Breast epithelium (tissue), 4 donors: Measurements from ENCODE around the gene ORM2. TPM values are rescaled to one million over a fixed set of nuclear protein-coding genes. Genes with fewer than 3 reads are reported as not detected.

Source experiments
- DNase-seq, 2 donors: peaks; one replicate each; pipeline ENCODE4 v3.0.0-alpha.2; 2019; ENCODE audit warnings: low spot score in 2 of 2
- H3K27ac ChIP-seq, 2 donors: fragments of 200-600 bp; sonication (generic) in 1 of 2; one replicate each; pipeline ENCODE4 v1.5.1; 2016 to 2019; ENCODE audit warnings: mild to moderate bottlenecking in 1 of 2
- H3K27me3 ChIP-seq, 2 donors: fragments of 200-600 bp; sonication (generic) in 1 of 2; one replicate each; pipeline versions ENCODE4 v1.5.1 to v1.6.0; 2017 to 2019; ENCODE audit warnings: control low read depth in 1 of 2, mild to moderate bottlenecking in 1 of 2
- H3K36me3 ChIP-seq: fragments of 200-600 bp; one replicate; pipeline ENCODE4 v1.5.1; 2019
- H3K4me1 ChIP-seq, 2 donors: fragments of 200-600 bp; sonication (generic); one replicate each; pipeline ENCODE4 v1.5.1; 2016 to 2019; ENCODE audit warnings: control low read depth in 1 of 2
- H3K4me3 ChIP-seq, 3 donors: fragments of 200-600 bp; sonication (generic); 1 replicate in 2 of 3; 2 replicates in 1 of 3; pipeline ENCODE4 v1.5.1; 2016 to 2019; ENCODE audit warnings: mild to moderate bottlenecking in 3 of 3, moderate library complexity in 2 of 3
- H3K9me3 ChIP-seq, 2 donors: fragments of 200-600 bp; sonication (generic) in 1 of 2; one replicate each; pipeline ENCODE4 v1.5.1; 2016 to 2019; ENCODE audit warnings: control low read depth in 1 of 2
- POLR2A ChIP-seq: fragments of 450-650 bp; IDR thresholded peaks from one replicate; pipeline ENCODE4 v1.6.1; 2016; ENCODE audit warnings: antibody characterized with exemption, mild to moderate bottlenecking, moderate library complexity
- POLR2AphosphoS5 ChIP-seq, 3 donors: sonication (generic); formaldehyde crosslinking; IDR thresholded peaks; one replicate each; pipeline ENCODE4 v1.6.1; 2017; ENCODE audit warnings: antibody characterized with exemption in 3 of 3
- intact Hi-C: fragments of 100-400 bp; cut with DNase I; formaldehyde crosslinking; loops from one replicate; pipeline ENCODE4 v1.15.1; 2023; ENCODE audit warnings: low total_unique reads
- total RNA-seq, 3 donors: library from RNA; depleted of rRNA; stranded (reverse); fragments of >200 nt; gene quantifications; one replicate each; pipeline ENCODE4 v1.1.0, GENCODE V29; 2016
- TF ChIP-seq, protein P1 (sequence below), 3 donors: fragments of 450-650 bp; IDR thresholded peaks; one replicate each; pipeline ENCODE4 v1.5.1; 2016 to 2017; ENCODE audit warnings: antibody characterized with exemption in 3 of 3, mild to moderate bottlenecking in 3 of 3, moderate library complexity in 3 of 3

The ORM2 gene
- total RNA-seq, 3 donors from 2014 or later, result 1.6 to 2.9 TPM; not detected in 1

DNA sequence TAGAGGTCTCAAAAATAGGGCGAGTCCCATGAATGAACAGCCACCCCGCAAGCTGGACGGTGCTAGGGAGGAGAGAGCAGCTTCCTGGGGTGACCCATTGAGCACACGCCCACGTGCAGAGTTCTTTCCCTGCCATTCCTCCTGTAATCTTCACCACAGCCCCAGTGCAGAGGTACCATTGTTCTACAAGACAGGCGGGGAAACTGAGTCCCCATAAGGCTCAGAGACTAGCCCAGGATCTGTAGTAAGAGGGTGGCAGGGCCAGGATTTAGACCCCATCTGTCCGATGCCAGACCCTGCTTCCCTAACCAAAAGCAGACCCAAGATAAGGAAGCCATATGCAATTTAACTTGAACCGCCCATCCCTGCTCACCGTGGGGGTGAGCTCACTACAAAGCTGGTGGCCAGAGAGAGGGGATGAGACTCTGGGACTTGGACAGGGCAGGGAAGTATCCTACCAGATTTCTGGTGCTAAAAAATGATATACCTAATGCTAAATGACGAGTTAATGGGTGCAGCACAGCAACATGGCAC is 43.5 kb upstream of the ORM2 start:
- no peak overlapping the region for H3K27ac ChIP-seq

DNA sequence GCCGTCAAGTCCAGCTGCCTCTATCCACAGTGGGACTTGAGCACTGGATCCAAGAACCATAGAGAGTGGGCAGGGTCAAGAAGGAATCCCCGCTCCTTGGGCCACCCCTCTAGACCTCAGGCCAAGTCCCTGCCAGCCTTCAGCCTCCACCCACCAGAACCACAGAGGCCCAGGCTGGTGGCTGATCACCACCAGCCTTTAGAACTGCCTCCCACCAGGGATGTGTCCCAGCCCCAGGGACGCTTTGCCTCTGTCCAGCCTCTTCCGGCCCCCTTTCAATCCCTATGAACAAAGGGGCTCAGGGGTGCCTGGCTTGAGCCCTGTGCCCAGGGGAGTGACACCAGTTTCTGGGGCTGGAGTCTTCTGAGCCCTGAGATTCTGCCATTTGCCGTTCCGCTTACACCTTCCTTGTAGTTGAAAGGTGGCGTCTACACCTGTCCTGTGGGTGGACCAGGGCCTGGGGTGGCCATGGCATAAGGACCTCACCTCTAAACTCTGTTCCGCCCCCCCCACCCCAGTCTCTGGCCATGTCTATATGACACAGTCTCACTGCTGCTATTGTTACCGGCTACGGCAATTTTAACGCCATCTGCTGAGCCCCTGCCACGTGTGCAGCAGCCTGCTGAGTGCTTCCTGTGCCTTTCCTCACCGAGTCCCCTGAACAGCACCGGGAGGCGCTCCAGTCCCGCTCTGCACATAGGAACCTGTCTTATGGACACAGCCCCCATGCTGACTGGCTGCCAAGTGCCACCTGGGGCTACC is 42.5 kb upstream of the ORM2 start:
- no peaks in the 10 kb centered on the region for H3K36me3 ChIP-seq
- no peak overlapping the region for H3K27ac ChIP-seq
- no peaks in the 10 kb centered on the region for H3K4me1 ChIP-seq
- TF ChIP-seq, protein P1, sequence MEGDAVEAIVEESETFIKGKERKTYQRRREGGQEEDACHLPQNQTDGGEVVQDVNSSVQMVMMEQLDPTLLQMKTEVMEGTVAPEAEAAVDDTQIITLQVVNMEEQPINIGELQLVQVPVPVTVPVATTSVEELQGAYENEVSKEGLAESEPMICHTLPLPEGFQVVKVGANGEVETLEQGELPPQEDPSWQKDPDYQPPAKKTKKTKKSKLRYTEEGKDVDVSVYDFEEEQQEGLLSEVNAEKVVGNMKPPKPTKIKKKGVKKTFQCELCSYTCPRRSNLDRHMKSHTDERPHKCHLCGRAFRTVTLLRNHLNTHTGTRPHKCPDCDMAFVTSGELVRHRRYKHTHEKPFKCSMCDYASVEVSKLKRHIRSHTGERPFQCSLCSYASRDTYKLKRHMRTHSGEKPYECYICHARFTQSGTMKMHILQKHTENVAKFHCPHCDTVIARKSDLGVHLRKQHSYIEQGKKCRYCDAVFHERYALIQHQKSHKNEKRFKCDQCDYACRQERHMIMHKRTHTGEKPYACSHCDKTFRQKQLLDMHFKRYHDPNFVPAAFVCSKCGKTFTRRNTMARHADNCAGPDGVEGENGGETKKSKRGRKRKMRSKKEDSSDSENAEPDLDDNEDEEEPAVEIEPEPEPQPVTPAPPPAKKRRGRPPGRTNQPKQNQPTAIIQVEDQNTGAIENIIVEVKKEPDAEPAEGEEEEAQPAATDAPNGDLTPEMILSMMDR (IDR thresholded peaks at IDR 0.05), result no peak
- TF ChIP-seq POLR2AphosphoS5 (IDR thresholded peaks at IDR 0.05) (no peak), POLR2A (no peak)
- DNase-seq, result peak in 1 of 2 donors; percentile 40
- H3K4me3 ChIP-seq, result no peak overlapping the region
- intact Hi-C loops, result loop anchor here (5.0 kb wide), 1 partner anchor 205 kb away; no protein-coding TSS in a partner anchor
- no peaks in the 10 kb centered on the region for H3K9me3 ChIP-seq
- H3K27me3 ChIP-seq, result no peaks in the 10 kb centered on the region

More for the DNA sequence above, 43.5 kb upstream of the ORM2 start:
- H3K9me3 ChIP-seq, result no peaks in the 10 kb centered on the region
- no peaks in the 10 kb centered on the region for H3K36me3 ChIP-seq
- H3K4me1 ChIP-seq, result no peaks in the 10 kb centered on the region
- intact Hi-C loops, result loop anchor here (5.0 kb wide), 1 partner anchor 204 kb away; no protein-coding TSS in a partner anchor
- no peak overlapping the region for H3K4me3 ChIP-seq
- H3K27me3 ChIP-seq, result no peaks in the 10 kb centered on the region
- DNase-seq, result no peak
- no peak for TF ChIP-seq POLR2A
- TF ChIP-seq, protein P1 (IDR thresholded peaks at IDR 0.05), result no peak
- TF ChIP-seq POLR2AphosphoS5 (IDR thresholded peaks at IDR 0.05), result no peak

DNA sequence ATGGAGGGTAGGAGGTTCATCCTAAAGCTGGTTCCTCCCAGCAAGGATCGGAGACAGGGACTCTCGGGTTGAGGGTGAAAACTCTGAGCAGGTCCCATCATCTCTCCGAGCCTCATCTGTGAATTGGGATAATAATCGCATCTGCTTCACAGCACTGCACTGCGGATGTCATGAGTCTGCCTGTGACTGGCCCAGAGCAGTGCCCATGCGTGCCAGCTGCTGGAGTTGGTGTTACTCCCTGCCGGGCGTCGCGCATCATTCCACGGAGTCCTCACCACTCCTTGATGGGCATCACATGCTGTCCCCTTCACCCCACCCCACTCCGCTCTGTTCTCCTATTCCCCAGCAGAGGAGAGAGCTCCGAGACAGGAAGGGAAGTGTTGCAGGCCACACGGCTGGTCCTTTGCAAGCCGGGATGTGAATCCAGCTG is 41.9 kb upstream of the ORM2 start:
- H3K4me3 ChIP-seq, result no peak overlapping the region
- TF ChIP-seq POLR2A, result no peak
- TF ChIP-seq, protein P1 (IDR thresholded peaks at IDR 0.05), result no peak
- TF ChIP-seq POLR2AphosphoS5 (IDR thresholded peaks at IDR 0.05), result no peak
- no peaks in the 10 kb centered on the region for H3K4me1 ChIP-seq
- H3K9me3 ChIP-seq, result no peaks in the 10 kb centered on the region
- no peaks in the 10 kb centered on the region for H3K27me3 ChIP-seq
- peak in 1 of 2 donors; percentile 45 for DNase-seq
- intact Hi-C loops, result loop anchor here (5.0 kb wide), 1 partner anchor 205 kb away; no protein-coding TSS in a partner anchor
- no peaks in the 10 kb centered on the region for H3K36me3 ChIP-seq
- no peak overlapping the region for H3K27ac ChIP-seq

DNA sequence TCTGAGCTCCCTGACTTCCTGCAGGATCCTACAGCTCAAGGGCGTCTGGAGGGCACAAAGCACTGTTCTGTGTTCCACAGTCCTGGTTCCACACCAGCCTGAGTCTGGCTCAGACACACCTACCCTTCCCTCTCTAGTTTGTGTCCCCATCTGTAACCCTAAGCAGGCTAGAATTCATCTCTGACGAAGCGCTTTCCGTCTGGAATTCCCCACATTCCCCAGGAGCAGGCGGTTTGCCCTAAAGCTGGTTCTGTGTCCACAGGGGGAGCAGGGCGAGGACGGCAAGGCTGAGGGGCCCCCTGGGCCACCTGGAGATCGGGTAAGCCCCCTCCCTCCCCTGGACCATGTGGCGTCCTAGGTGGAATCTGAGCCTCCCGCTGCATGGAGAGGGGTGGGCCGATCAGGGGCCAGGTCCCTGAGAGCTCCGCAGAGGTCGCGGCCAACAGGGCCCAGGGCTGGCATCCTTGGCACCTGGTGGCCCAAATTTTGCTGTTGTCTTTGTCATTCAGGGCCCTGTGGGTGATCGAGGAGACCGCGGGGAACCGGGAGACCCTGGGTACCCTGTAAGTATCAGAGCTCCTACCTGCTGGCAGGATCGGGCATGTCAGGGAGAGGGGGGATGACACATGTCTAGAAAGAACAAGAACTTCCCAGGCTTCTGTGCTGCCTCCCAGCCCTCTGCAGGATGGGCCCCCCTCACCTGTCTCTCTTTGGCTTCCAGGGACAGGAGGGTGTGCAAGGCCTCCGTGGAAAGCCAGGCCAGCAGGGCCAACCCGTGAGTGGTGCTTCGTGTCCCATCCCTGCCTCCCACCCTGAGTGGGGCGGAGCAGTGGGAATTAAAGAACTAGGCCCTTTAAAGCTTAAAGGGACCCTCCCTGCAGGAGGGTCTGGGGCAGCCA is 41.2 kb upstream of the ORM2 start:
- no peak overlapping the region for H3K4me3 ChIP-seq
- no peak overlapping the region for H3K27ac ChIP-seq
- TF ChIP-seq, protein P1 (IDR thresholded peaks at IDR 0.05), result no peak
- TF ChIP-seq POLR2A (no peak), POLR2AphosphoS5 (IDR thresholded peaks at IDR 0.05) (no peak)
- H3K9me3 ChIP-seq, result no peaks in the 10 kb centered on the region
- intact Hi-C loops, result loop anchor here (5.0 kb wide), 1 partner anchor 206 kb away; no protein-coding TSS in a partner anchor
- H3K36me3 ChIP-seq, result no peaks in the 10 kb centered on the region
- DNase-seq, result peak in 1 of 2 donors; percentile 52
- no peaks in the 10 kb centered on the region for H3K4me1 ChIP-seq
- no peaks in the 10 kb centered on the region for H3K27me3 ChIP-seq
